GM19238 (cell line): ENCODE measurements around the gene MAMDC4.
A peak's percentile ranks its signal among the peaks of the same experiment; 100 is the strongest.
"Not testable (repeated sequence)": the region's sequence is repeated elsewhere in the genome, so short reads cannot be mapped to it uniquely, and the experiment has no call there.

Experiments used
- DNase-seq: peaks from one replicate; pipeline ENCODE4 v3.0.0; 2011; ENCODE audit warnings: low spot score; ENCODE audit not compliant: insufficient read length

Gene MAMDC4

DNA sequence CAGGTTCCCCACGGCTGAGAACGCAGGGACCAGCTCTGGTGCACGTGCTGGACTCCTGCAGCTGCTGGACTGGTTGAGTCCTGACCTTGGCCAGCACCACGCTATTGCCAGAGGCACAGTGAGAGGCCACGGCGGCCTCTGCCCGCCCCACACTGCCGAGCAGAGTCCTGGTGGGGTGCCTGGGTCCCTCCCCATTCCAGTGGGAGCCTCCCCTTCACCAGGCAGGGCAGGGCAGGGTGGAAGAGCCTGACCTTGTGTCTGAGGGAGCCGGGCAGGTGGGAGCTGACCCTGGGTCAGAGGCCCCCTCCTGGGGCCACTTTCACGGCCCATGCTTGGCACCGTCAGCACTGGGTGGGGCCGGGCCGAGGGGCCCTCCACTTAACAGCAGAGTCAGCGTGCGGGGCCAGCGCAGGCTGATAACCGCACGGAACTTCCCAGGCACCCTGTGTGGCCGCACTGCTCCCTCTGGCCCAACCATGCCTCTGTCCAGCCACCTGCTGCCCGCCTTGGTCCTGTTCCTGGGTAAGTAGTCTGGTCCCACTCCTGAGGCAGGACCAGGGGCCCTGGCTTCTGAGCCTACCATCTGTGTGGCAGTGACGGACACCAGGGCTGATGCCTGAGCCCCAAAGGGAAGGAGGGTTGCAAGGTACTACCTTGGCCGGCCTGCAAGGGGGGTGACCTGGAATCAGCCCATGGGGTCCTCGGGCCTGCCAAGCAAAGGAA lies at the start of gene MAMDC4:
Gene MAMDC4 (plus strand): TSS at position 406 of the 723 bp plus-strand sequence. CDS start 71 bp downstream, at position 477.
- no peak for DNase-seq

DNA sequence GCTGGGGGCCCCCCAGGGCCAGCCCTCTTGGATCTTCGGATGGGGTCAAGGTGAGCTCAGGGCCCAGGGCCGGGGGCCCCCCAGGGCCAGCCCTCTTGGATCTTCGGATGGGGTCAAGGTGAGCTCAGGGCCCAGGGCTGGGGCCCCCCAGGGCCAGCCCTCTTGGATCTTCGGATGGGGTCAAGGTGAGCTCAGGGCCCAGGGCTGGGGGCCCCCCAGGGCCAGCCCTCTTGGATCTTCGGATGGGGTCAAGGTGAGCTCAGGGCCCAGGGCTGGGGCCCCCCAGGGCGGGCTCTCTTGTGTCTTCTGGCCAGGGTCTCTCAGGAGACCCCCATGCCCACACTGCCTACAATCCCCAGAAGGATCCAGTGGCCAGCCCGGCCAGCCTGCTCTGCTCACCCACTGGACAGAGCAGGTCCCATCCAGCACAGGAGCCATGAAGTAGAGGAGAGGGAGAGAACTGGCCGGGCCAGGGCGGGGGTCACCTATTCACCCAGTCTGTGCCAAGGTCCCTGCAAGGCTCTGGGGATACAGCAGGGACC lies 49.1 kb upstream of the MAMDC4 start:
- DNase-seq = not testable (repeated sequence)

DNA sequence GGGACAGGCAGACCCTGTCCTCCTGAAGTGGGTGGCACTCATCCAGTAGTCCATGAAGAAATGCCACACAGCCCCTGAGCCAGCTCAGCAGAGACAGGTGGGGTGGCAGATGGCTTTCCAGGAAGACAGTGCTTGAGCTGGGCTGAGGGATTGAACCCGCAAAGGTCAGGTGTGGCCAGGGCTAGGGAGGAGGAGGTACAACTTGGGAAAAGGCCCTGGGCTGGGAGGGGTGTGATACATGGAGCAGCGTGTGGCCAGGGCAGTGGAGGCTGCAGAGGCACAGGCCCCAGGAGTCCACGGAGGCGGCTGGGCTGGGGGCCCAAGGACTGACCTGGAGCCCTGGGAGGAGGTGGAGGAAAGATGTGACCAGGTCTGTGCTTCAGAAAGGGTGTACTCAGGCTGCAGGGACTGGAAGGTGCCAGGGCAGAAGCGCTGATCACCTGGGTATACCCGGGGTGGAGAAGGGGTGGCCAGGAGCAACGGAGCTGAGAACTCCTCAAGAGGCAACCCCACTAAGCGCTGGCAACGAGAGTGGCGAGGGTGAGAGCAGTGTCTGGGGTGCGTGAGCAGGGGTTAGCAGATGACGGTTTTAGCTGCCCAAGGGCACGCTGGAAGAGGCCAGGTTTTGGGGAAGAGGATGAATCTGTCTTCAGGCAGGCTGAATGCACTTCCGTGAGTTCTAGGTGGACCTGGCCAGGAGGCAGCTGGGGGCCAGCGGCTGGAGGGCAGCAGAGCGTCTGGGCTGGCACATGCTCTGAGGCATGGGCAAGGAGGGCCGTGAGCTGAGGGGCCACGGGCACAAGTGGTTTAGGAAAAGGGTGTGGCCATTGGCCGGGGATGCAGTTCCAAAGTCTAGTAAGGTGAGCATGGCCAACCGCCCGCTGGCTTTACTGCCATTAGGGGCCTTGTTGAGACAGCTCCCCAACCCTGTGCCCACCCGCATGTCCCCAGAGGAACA lies 48.3 kb upstream of the MAMDC4 start:
- DNase-seq = no peak

DNA sequence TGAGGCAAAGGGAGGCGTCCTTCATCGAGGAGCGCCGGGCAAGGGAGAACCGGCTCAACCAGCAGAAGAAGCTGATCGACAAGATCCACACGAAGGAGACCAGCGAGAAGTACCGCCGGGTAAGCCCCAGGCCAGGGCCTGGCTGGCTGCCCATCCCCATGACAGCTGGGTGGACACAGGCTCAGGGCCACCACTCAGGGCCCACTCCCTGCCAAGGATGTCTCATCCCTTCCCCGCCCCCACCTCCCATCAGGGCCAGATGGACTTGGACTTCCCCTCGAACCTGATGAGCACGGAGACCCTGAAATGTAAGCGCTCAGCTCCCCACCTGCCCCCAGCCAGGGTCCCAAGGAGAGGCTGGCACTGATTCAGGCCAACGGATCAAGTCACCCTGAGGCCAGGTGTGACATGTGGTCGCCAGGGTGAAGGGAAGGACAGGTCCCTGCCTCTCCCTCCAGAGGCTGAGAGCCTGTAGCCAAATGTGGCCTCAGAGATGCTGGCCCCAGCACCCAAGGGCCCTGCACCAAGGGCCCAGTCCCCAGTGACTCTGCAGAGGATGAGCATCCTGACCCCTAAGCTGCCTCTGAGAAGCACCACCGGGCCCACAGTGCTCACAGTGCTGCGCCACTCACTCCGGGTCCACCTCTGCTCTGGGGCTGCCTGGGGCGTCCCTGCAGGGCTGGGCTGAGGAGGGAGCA lies 47.5 kb upstream of the MAMDC4 start:
- no peak for DNase-seq

DNA sequence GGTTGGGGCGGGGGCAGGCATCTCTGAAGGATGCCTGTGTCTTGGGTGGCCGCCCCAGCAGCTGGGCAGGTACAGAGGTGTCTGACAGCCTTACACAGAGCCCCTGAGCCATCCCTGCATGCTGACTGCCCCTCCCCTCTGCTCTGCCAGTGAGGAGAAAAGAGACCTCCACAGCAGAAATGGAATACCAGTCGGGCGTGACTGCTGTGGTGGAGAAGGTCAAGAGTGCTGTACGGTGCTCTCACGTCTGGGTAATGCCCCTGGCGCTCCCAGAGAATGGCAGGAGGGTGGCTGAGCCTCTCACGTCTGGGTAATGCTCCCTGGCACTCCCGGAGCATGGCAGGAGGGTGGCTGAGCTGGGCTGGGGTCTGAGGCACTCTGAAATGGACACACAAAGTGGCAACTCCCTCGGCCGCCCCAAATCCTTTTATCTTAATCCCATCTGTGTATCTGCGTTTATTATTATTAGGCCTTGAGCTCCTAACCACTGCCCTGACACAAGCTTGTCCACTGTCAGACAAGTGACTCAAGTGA lies 46.9 kb upstream of the MAMDC4 start:
- no peak for DNase-seq

DNA sequence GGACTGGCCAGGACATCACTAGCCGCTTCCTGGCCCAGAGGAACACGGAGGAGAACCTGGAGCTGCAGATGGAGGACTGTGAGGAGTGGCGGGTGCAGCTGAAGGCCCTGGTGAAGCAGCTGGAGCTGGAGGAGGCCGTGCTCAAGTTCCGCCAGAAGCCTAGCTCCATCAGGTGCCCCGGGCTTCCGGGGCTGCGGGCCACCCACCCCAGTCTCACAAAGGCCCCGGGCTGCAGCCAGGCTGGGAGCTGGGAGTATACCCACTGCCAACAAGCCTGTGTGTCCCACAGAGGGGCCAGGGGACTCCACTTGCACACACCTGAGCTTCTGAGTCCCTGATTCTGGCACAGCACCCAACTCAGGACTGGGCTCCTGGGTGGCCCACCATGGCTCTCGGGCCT lies 46.1 kb upstream of the MAMDC4 start:
- DNase-seq = no peak

DNA sequence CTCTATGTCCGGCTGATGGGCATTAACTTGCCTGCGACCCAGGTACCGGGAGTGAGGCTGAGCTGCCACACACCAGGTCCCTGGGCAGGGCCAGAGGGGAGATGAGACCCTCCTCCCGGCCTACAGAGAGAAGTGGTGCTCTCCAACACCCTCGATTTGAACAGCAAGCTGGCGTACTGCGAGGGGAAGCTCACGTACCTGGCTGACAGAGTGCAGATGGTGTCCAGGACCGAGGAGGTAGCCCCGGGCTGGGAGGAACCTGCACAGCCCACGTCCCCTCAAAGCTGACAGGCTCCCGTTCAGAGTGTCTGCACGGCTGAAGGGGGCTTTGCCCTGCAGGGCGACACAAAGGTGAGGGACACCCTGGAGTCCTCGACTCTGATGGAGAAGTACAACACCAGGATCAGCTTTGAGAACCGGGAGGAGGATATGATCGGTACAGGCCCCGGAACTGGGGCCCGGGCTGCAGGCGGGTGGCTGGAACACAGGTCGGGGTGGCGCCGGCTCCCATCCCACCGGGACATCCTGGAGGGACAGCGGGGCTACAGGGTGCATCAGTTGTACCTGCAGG lies 45.4 kb upstream of the MAMDC4 start:
- DNase-seq = no peak

DNA sequence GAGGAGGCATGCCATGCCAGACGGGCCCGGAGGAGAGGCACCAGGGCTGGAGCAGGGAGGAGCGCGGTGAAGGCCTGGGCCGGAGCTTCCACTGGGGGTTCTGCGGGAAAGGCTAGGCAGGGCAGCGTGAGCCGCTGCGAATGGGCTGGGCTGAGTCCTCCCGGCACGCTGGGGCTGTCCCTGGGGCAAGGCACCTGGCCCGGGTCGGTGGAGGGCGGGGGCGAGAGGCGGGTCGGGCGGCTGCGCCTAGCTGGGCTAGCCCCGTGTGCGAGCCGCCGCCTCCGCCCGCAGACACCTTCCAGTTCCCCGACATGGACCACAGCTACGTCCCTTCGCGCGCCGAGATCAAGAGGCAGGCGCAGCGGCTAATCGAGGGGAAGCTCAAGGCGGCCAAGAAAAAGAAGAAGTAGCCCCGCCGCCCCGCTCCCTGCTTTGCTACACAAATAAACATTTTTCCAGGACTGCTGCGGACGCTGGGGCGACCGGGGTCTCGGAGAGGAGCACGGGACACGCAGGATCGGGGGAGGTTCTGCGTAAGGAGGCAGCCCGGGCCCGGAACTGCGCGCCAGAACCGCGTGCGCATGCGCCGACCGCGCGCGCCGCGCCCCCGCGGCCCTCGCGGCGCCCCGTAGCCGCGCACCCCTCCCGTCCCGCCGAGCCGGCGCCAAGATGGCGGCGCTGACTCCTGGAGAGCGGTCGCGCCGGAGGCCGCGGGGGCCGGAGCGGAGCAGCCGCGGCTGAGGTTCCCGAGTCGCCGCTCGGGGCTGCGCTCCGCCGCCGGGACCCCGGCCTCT lies 44.7 kb upstream of the MAMDC4 start, which contains the start of gene RABL6:
Gene RABL6 (plus strand): TSS at position 668 of the 794 bp plus-strand sequence. CDS start 249 bp downstream, outside the sequence.
- DNase-seq = peak; percentile 99

DNA sequence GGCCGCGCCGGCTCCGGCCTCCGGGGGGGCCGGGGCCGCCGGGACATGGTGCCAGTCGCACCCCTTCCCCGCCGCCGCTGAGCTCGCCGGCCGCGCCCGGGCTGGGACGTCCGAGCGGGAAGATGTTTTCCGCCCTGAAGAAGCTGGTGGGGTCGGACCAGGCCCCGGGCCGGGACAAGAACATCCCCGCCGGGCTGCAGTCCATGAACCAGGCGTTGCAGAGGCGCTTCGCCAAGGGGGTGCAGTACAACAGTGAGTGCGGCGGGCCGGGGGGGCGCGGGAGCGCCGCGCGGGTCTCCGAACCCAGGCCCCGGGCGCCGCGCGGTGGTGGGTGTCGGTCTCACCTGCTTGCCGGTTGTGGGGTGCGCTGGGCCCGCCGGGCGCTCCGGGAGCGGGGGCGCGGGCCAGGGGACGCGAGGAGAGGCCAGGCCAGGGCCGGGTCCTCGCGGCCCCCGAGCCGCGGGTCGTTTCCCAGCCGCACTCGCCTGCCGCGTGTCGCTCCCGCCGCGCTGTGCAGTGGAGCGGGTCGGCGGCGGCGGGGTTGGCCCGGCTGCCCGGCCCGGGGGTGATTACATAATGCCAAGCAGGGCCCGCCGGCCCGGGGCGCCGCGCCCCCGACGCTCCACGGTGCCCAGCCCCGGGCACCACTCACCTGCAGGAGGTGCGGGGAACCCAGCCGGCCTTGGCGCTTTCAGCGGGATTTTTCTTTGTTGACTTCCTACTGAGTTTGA lies 43.9 kb upstream of the MAMDC4 start:
- peak; percentile 67 for DNase-seq

DNA sequence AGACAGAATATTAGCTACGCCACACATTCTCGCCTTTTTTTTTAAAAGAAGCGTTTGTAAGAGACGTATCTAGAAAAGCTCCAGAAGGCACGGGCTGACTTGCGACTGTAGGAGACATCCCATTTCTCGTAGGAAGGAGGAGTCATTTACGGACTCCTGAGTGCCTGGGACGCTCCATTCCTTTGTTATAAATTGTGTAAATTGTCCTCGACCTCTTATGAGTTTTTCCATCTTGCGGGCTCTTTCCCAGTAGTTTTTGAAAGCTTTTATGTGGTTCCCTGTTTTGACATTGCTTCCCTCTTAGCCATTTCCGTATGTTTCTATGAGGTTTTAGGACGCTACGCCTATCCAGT lies 43.4 kb upstream of the MAMDC4 start:
- DNase-seq = no peak

DNA sequence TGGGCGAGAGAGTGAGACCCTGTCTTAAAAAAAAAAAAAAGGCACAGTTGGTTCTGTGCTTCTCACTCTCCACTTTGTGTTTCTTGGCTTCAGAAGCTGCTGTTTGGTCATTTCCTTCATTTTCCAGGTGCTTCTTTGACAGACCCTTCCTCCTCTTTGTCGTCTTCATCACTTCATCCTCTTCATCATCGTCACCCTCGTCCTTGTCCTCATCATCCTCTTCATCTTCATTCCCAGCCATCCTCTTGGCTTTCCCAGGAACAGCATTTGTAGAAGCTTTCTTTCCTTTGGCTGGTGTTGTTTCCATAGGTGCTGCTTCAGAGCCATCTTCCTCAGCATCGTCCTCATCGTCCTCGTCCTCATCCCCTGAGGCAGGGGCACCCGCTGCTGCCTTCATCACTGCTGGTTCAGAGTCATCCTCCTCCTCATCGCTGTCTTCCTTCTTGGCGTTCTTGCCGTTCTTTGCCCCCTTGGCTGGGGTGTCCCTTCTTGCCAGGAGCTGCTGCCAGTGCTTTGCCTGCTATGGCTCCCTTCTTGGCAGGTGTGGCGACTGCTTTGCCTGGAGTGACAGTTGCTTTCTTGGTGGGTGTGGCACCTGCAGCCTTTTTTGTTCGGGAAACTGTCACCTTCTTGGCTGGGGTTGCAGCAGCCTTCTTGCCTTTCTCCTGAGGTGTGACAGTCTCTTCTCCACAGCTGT lies 37.3 kb upstream of the MAMDC4 start:
- no peak for DNase-seq

DNA sequence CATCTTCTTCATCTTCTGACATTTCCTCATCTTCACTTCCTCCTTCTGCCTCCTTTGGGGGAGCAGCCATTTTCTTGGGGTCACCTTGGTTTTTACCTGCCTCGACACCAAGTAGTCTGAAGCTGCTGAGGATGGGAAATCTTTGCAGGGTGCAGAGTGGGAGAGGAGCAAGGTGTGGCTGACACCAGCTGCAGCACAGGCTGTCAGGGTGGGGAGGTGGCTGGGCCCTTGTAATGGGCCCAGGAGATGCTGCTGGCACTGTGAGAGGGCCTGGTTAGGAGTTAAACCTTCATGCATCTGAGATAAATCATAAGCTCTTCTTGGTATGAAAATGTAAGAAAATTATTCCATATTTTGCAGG lies 36.7 kb upstream of the MAMDC4 start:
- DNase-seq = no peak

DNA sequence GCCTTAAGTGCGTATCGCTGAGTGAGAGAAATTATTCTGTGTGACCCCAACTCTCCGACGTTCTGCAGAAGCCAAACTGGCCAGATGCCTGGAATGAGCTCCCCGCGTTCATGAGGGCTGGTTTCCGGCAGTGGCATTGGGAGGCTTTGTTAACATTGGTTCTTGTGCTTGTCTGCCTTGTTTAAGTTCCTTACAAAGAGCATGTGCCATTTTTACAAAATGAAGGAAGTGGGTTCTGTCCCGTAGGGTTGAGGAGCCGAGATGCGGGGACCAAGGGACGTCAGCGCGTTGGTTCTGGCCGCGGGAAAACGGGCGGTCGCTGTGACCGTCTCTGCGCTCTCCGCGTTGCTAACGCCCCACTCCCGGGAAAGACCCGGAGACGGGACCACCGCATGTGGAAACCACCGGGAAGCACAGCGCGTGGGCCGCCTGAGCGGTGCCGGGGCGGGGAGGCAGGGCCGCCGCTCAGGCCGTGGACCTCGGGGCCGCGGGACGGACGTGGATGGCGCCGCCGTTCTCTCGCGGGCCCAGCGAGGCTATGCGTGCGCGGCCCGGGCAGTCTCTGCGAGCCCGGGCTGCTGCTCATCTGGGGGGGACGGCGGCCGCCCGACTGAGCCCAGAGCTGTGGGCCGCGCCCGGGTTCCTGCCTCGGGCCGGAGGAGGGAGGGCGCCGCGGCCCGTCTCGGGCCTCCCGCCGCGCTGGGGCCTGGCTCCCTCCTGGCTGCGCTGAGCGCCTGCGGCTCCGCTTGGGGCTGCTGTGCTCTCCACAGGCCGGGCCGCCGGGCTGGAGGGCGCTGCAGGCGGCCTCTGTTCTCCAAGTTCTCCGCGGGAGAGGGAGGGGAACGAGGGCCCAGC lies 30.9 kb upstream of the MAMDC4 start:
- no peak for DNase-seq

DNA sequence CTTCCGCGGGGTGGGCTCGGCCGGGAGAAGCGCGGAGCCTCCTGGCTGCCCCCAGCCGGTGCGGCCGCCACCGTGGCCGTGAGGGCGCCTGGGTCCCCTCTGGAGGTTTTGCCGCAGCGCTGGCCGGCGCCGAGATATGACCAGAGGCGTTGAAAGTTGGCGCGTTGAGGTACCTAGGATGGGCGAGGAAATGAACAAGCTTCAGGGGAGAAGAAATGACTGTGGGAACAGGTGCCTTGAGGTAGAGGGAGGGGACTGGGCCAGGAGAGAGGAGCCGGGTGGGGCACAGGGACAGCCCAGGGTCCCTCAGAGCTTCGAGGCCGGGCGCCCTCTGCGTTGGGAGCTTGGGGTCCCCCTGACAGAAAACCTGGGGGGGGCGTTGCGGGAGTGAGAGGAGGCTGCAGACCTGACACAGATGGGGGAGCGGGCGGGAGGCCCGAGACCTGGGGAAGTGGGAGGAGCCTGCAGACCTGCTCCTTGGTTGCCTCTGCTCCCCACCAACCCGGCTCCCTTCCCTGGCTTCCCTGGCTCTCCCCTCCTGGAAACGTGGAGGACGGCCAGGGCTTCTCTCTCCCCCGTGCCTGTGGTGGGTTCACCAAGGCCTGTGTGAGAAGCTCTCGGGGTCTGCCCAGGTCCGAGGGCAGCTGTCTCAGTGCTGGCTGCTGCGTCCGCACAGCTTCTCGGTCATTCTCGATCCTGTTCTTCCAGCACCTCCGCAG lies 30.2 kb upstream of the MAMDC4 start:
- DNase-seq = no peak

DNA sequence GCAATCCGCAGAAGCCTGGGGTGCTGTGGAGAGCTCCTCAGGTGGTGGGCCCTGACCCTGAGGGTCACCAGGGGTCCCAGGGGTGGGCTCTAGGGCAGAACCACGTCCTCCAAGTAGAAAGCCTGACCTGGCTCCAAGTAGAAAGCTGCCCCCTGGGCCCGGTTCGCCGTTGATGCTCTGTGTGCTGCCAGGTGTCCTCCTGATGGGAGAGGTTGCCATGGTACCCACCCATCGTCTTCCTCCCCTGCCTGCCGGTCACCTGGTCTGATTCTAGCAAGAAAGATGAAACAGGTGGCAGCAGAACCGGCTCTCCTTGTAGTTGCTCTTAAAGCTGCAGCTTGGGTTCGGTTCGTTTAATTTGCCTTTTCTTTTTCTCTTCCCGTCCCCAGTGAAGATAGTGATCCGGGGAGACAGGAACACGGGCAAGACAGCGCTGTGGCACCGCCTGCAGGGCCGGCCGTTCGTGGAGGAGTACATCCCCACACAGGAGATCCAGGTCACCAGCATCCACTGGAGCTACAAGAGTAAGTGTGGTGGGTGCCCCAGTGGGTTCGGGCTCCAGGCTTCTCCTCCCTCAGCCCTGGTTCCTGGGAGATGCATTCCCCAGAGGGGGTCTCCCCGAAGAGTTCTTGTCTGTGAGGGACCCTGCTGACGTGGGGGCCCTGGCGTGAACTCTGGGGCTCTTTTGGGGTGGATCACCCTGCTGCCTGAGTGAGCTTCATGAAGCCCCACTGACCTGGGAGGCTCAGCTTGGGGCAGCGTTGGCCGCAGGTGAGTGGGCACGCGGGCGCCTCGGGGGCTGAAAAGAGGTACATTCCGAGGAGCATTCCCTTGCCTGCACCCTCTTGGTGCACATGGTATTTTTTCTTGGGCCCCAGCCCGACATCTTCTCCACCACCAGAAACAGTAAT lies 28.8 kb upstream of the MAMDC4 start:
- DNase-seq = no peak

DNA sequence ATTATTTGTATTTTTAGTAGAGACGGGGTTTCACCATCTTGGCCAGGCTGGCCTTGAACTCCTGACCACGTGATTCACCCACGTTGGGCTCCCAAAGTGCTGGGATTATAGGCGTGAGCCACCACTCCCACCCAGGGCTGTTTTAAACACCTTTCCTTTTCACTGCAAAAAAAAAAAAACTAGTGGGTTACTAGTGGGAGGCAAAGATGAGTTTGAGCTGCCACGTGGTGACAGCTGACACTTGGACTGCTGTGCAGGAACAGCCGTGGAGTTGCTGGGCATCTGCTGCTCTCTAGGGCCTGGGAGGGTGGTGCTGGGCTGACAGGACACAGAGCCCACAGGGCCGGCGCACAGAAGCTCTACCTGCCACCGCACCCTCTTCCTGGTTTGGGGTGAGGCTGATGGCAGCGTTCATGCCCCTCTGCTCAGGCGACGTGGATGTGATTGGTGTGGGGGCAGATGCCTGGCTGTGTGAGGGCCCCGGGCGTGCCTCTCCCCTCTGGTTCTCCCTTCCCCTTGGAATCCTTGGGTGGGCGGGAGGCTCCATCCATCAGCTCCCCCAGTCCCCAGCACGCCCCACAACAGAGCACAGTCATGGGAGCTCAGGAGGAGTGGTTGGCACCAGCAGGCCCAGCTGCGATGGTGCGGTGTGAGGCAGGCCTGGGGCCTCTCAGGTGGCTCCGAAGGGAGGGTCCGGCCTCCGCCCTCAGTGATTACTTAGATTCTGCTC lies 27.5 kb upstream of the MAMDC4 start:
- DNase-seq = no peak
